Neural progenitor cell (in vitro differentiated cells): ENCODE data around the gene ATP5PF. TPM values are rescaled to one million over a fixed set of nuclear protein-coding genes. Genes with fewer than 3 reads are reported as not detected.

Experiments
- DNase-seq: peaks from one replicate; pipeline ENCODE4 v3.0.0-alpha.2; 2016; ENCODE audit warnings: low spot score
- H2AFZ ChIP-seq: fragments of 200-600 bp; sonication (generic); replicated peaks from 2 replicates; pipeline ENCODE4 v1.6.1; 2016; ENCODE audit warnings: antibody characterized with exemption
- H3F3A ChIP-seq: fragments of 200-600 bp; sonication (generic); 2 replicates; pipeline ENCODE4 v1.6.1; 2016; ENCODE audit warnings: antibody characterized with exemption, low read depth
- H3K27ac ChIP-seq: fragments of 200-600 bp; sonication (generic); 2 replicates; pipeline ENCODE4 v1.5.1; 2016; ENCODE audit warnings: mild to moderate bottlenecking
- H3K27me3 ChIP-seq: fragments of 200-600 bp; sonication (generic); 2 replicates; pipeline ENCODE4 v1.6.1; 2016; ENCODE audit warnings: mild to moderate bottlenecking, moderate library complexity
- H3K36me3 ChIP-seq: fragments of 200-600 bp; sonication (generic); 2 replicates; pipeline ENCODE4 v1.5.1; 2016
- H3K4me1 ChIP-seq: fragments of 200-600 bp; sonication (generic); 2 replicates; pipeline ENCODE4 v1.6.1; 2016; ENCODE audit warnings: mixed run types
- H3K4me2 ChIP-seq: fragments of 200-600 bp; sonication (generic); 2 replicates; pipeline ENCODE4 v1.6.1; 2016
- H3K4me3 ChIP-seq: fragments of 200-600 bp; sonication (generic); 2 replicates; pipeline ENCODE4 v1.5.1; 2016
- H3K79me2 ChIP-seq: fragments of 200-600 bp; sonication (generic); 2 replicates; pipeline ENCODE4 v1.6.1; 2016; ENCODE audit warnings: low read depth
- H3K9ac ChIP-seq: fragments of 200-600 bp; sonication (generic); 2 replicates; pipeline ENCODE4 v1.6.1; 2016
- H3K9me3 ChIP-seq: fragments of 200-600 bp; sonication (generic); 2 replicates; pipeline ENCODE4 v1.5.1; 2016; ENCODE audit warnings: low read depth
- H4K20me1 ChIP-seq: fragments of 200-600 bp; sonication (generic); 2 replicates; pipeline ENCODE4 v1.6.1; 2016; ENCODE audit warnings: low read depth
- H3K27ac Mint-ChIP-seq: 3 replicates; pipeline ENCODE4 v1.8.0; 2021; ENCODE audit warnings: mixed read lengths
- H3K27me3 Mint-ChIP-seq: 2 replicates; pipeline ENCODE4 v1.8.0; 2022; ENCODE audit warnings: low read depth, mild to moderate bottlenecking, inconsistent platforms, moderate library complexity, mixed read lengths; ENCODE audit not compliant: insufficient read depth
- H3K36me3 Mint-ChIP-seq: 3 replicates; pipeline ENCODE4 v1.8.0; 2021; ENCODE audit warnings: mixed read lengths
- H3K4me1 Mint-ChIP-seq: 3 replicates; pipeline ENCODE4 v1.8.0; 2021; ENCODE audit warnings: mixed read lengths
- H3K4me3 Mint-ChIP-seq: 3 replicates; pipeline ENCODE4 v1.8.0; 2021; ENCODE audit warnings: mild to moderate bottlenecking, moderate library complexity, mixed read lengths
- H3K9me3 Mint-ChIP-seq: 3 replicates; pipeline ENCODE4 v1.8.0; 2020; ENCODE audit warnings: mixed read lengths
- EZH2 ChIP-seq: fragments of 200-600 bp; sonication (generic); IDR thresholded peaks from 2 replicates; pipeline ENCODE4 v1.6.1; 2017; ENCODE audit warnings: antibody characterized with exemption, mild to moderate bottlenecking, moderate library complexity
- EZH2phosphoT487 ChIP-seq: fragments of 200-600 bp; sonication (generic); IDR thresholded peaks from 2 replicates; pipeline ENCODE4 v1.6.1; 2017; ENCODE audit warnings: antibody characterized with exemption
- total RNA-seq: library from RNA; depleted of rRNA; stranded (reverse); fragments of >200 nt; gene quantifications from 2 replicates; pipeline ENCODE4 v1.2.3, GENCODE V29; 2015; ENCODE audit warnings: low replicate concordance
- TF ChIP-seq, protein P1 (sequence below): fragments of 200-600 bp; sonication (generic); IDR thresholded peaks from 2 replicates; pipeline ENCODE4 v1.5.1; 2017; ENCODE audit warnings: antibody characterized with exemption, mild to moderate bottlenecking

ATP5PF gene
- total RNA-seq, 1 donor from 2014 or later: 156 TPM

DNA sequence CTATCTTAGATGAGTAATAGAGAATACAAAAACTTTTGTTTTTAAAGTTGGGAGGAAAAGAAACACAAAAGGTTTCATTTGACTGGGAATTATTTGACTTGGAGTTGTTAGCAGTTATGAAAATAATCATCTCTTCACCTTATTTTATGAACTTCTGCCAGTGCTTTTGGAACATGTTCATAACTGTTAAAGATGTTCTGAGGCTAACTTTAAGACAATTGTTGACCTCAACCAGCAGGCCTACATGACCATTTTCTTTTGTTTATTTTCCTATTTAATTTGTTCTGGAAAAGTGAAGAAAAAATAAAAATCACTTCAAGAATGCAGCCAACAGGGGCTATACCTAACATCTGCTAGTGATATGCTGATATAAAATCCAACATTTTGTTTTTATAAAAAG is 58.3 kb downstream of the ATP5PF start:
- Histone ChIP-seq H3K4me3 (no peak overlapping the region), H3K4me2 (no peak overlapping the region), H3K27ac (no peak overlapping the region), H3K9me3 (no peaks in the 10 kb centered on the region), H3F3A (no peaks in the 10 kb centered on the region), H3K36me3 (no peaks in the 10 kb centered on the region), H3K27me3 (no peaks in the 10 kb centered on the region), H3K79me2 (no peaks in the 10 kb centered on the region), H4K20me1 (no peaks in the 10 kb centered on the region), H2AFZ (no peak overlapping the region), H3K9ac (no peak overlapping the region), H3K4me1 (no peaks in the 10 kb centered on the region)
- peaks cover 18% of the 10 kb centered on the region for H3K9me3 Mint-ChIP-seq
- no peak overlapping the region for H3K4me3 Mint-ChIP-seq
- H3K27me3 Mint-ChIP-seq: peaks cover 2% of the 10 kb centered on the region
- H3K36me3 Mint-ChIP-seq: peaks cover 35% of the 10 kb centered on the region
- no peak overlapping the region for H3K27ac Mint-ChIP-seq
- no peak for TF ChIP-seq EZH2phosphoT487
- TF ChIP-seq, protein P1, sequence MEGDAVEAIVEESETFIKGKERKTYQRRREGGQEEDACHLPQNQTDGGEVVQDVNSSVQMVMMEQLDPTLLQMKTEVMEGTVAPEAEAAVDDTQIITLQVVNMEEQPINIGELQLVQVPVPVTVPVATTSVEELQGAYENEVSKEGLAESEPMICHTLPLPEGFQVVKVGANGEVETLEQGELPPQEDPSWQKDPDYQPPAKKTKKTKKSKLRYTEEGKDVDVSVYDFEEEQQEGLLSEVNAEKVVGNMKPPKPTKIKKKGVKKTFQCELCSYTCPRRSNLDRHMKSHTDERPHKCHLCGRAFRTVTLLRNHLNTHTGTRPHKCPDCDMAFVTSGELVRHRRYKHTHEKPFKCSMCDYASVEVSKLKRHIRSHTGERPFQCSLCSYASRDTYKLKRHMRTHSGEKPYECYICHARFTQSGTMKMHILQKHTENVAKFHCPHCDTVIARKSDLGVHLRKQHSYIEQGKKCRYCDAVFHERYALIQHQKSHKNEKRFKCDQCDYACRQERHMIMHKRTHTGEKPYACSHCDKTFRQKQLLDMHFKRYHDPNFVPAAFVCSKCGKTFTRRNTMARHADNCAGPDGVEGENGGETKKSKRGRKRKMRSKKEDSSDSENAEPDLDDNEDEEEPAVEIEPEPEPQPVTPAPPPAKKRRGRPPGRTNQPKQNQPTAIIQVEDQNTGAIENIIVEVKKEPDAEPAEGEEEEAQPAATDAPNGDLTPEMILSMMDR: no peak
- TF ChIP-seq EZH2: no peak
- DNase-seq: no peak
- H3K4me1 Mint-ChIP-seq: peaks cover 3% of the 10 kb centered on the region

Other genes with a start within 250 kb of the ATP5PF start
- gene MRPL39, start 127.4 kb downstream of the ATP5PF start, total RNA-seq: 35.5 and 63.1 TPM in 2 replicates
- gene JAM2, start 95.6 kb downstream of the ATP5PF start, total RNA-seq: 1.9 and 3.5 TPM in 2 replicates
- gene GABPA, start 68 bp upstream of the ATP5PF start, total RNA-seq: 39.0 and 66.5 TPM in 2 replicates